ENCODE results near the gene CDK7.

DNA sequence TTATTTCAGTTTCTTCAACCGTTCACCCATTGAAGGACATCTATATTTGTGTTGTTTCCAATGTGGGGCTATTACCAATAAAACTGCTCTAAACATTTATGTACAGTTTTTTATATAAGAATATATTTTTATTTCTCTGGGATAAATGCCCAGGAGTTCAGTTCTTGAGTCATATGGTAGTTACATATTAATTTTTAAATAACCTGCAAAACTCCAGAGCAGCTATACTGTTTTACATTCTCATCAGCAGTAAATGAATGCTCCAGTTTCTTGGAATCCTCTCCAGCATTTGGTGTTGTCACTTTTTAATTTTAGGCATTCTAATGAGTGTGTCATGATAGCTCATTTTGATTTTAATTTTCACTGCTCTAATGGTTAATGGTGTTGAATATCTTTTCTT, 36.2 kb downstream of the CDK7 start:
- TF ChIP-seq, protein P1, sequence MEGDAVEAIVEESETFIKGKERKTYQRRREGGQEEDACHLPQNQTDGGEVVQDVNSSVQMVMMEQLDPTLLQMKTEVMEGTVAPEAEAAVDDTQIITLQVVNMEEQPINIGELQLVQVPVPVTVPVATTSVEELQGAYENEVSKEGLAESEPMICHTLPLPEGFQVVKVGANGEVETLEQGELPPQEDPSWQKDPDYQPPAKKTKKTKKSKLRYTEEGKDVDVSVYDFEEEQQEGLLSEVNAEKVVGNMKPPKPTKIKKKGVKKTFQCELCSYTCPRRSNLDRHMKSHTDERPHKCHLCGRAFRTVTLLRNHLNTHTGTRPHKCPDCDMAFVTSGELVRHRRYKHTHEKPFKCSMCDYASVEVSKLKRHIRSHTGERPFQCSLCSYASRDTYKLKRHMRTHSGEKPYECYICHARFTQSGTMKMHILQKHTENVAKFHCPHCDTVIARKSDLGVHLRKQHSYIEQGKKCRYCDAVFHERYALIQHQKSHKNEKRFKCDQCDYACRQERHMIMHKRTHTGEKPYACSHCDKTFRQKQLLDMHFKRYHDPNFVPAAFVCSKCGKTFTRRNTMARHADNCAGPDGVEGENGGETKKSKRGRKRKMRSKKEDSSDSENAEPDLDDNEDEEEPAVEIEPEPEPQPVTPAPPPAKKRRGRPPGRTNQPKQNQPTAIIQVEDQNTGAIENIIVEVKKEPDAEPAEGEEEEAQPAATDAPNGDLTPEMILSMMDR (IDR thresholded peaks at IDR 0.05; ENCODE audit: low read length) = no peak
- no peak for TF ChIP-seq EZH2 (optimal IDR thresholded peaks at IDR 0.05; ENCODE audit: low read depth, low read length)
